ENCODE data around the gene GSTO1.

DNA sequence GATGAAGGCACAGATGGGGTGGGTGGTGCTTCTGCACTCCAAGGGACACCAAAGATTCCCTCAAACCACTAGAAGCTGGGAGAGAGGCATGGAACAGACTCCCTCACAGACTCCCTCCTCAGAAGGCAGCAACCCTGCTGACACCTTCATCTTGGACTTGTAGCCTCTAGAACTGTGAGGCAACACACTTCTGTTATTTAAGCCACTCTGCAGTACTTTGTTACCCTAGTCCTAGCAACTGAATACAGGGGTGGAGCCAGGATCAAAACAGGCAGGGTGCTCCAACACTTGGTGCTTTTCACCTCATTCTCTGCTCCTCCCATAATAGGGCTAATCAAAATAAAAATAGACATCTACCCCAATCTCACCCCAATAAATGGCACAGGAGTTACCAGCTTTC is 2.3 kb upstream of the GSTO1 start:
- TF ChIP-seq, protein P1, sequence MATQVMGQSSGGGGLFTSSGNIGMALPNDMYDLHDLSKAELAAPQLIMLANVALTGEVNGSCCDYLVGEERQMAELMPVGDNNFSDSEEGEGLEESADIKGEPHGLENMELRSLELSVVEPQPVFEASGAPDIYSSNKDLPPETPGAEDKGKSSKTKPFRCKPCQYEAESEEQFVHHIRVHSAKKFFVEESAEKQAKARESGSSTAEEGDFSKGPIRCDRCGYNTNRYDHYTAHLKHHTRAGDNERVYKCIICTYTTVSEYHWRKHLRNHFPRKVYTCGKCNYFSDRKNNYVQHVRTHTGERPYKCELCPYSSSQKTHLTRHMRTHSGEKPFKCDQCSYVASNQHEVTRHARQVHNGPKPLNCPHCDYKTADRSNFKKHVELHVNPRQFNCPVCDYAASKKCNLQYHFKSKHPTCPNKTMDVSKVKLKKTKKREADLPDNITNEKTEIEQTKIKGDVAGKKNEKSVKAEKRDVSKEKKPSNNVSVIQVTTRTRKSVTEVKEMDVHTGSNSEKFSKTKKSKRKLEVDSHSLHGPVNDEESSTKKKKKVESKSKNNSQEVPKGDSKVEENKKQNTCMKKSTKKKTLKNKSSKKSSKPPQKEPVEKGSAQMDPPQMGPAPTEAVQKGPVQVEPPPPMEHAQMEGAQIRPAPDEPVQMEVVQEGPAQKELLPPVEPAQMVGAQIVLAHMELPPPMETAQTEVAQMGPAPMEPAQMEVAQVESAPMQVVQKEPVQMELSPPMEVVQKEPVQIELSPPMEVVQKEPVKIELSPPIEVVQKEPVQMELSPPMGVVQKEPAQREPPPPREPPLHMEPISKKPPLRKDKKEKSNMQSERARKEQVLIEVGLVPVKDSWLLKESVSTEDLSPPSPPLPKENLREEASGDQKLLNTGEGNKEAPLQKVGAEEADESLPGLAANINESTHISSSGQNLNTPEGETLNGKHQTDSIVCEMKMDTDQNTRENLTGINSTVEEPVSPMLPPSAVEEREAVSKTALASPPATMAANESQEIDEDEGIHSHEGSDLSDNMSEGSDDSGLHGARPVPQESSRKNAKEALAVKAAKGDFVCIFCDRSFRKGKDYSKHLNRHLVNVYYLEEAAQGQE (IDR thresholded peaks at IDR 0.05; ENCODE audit: unreplicated experiment) = no peak
- TF ChIP-seq EZH2 (IDR thresholded peaks at IDR 0.05; ENCODE audit: low read depth, unreplicated experiment) (no peak), ZNF114 (CRISPR knock-in tag; IDR thresholded peaks at IDR 0.05) (no peak), NANOG (IDR thresholded peaks at IDR 0.05; ENCODE audit: borderline replicate concordance) (no peak)
- TF ChIP-seq, protein P2, sequence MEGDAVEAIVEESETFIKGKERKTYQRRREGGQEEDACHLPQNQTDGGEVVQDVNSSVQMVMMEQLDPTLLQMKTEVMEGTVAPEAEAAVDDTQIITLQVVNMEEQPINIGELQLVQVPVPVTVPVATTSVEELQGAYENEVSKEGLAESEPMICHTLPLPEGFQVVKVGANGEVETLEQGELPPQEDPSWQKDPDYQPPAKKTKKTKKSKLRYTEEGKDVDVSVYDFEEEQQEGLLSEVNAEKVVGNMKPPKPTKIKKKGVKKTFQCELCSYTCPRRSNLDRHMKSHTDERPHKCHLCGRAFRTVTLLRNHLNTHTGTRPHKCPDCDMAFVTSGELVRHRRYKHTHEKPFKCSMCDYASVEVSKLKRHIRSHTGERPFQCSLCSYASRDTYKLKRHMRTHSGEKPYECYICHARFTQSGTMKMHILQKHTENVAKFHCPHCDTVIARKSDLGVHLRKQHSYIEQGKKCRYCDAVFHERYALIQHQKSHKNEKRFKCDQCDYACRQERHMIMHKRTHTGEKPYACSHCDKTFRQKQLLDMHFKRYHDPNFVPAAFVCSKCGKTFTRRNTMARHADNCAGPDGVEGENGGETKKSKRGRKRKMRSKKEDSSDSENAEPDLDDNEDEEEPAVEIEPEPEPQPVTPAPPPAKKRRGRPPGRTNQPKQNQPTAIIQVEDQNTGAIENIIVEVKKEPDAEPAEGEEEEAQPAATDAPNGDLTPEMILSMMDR (conservative IDR thresholded peaks at IDR 0.05; ENCODE audit: low read depth in 2 of 2) = no peak

Measured in GM23338 (cell line).